GM21737 (cell line): ENCODE data around the gene CCDC43.

Source experiments
- ATAC-seq: cut with Tn5 transposase; IDR thresholded peaks from one replicate; pipeline ENCODE4 v1.9.1; 2021; ENCODE audit warnings: mild to moderate bottlenecking, moderate library complexity; ENCODE audit not compliant: unreplicated experiment

Gene CCDC43

GRCh38 chr17:44627513-44628242 lies 61.9 kb downstream of the CCDC43 start:
- ATAC-seq = no peak
